Lower lobe of right lung (tissue), 2 donors: ENCODE measurements around the gene OR2AK2. TPM values are rescaled to one million over a fixed set of nuclear protein-coding genes. Genes with fewer than 3 reads are reported as not detected.

Experiments used
- ATAC-seq, 2 donors: fragments of 200-7000 bp; cut with Tn5 transposase; one replicate each; pipeline ENCODE4 v1.9.1; 2020 to 2022; ENCODE audit warnings: mild to moderate bottlenecking in 2 of 2, moderate library complexity in 2 of 2
- DNase-seq: peaks from one replicate; pipeline ENCODE4 v3.0.0-alpha.2; 2020
- H3K27ac ChIP-seq: fragments of 200-600 bp; one replicate; pipeline ENCODE4 v1.8.0; 2022
- H3K27me3 ChIP-seq: fragments of 200-600 bp; one replicate; pipeline ENCODE4 v1.8.0; 2022; ENCODE audit warnings: low read depth
- H3K36me3 ChIP-seq: fragments of 200-600 bp; one replicate; pipeline ENCODE4 v1.8.0; 2022; ENCODE audit warnings: mild to moderate bottlenecking
- H3K4me1 ChIP-seq: fragments of 200-600 bp; one replicate; pipeline ENCODE4 v1.8.0; 2022
- H3K4me3 ChIP-seq: fragments of 200-600 bp; one replicate; pipeline ENCODE4 v1.8.0; 2022; ENCODE audit warnings: mild to moderate bottlenecking
- H3K9me3 ChIP-seq: fragments of 200-600 bp; one replicate; pipeline ENCODE4 v1.8.0; 2022
- intact Hi-C: fragments of 100-400 bp; cut with DNase I; formaldehyde crosslinking; loops from one replicate; pipeline ENCODE4 v1.11.0; 2022
- total RNA-seq: library from RNA; stranded (reverse); fragmentation: NEBNext Ultra II Directional; extraction: Animal tissue kit (Norgen Biotek cat#: 25700); gene quantifications from one replicate; pipeline ENCODE4 v1.2.1, GENCODE V29; 2021
- TF ChIP-seq, protein P1 (sequence below): fragments of 200-600 bp; IDR thresholded peaks from one replicate; pipeline ENCODE4 v1.8.0; 2022; ENCODE audit warnings: antibody characterized with exemption, mild to moderate bottlenecking
- donor health status: DM: no; HTN: yes; CAD: no; lungs with severe emphysema.

Gene OR2AK2
- total RNA-seq, 1 donor from 2014 or later: not detected

DNA sequence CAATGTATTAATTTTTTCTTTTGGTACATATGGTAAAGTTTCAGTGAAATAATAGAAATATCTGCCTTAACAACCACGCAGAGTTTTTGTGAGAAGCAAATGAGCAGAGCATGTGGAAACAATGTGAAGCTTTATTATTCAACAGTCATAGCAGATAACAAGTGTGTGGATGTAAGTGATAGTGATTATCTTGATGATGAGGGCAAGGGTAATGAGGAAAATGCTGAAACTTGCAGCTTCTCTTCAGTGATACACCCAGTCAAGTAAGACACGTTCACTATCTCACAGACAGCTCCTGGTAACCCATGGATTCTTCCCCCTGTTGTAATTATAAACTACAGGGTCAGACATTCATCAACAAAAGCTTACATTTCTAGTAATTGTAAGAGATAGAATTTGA, 33.8 kb downstream of the OR2AK2 start:
- Histone ChIP-seq H3K27ac (no peak overlapping the region), H3K9me3 (no peaks in the 10 kb centered on the region), H3K4me3 (no peak overlapping the region), H3K27me3 (no peaks in the 10 kb centered on the region), H3K4me1 (no peaks in the 10 kb centered on the region), H3K36me3 (no peaks in the 10 kb centered on the region)
- no peak for ATAC-seq
- TF ChIP-seq, protein P1, sequence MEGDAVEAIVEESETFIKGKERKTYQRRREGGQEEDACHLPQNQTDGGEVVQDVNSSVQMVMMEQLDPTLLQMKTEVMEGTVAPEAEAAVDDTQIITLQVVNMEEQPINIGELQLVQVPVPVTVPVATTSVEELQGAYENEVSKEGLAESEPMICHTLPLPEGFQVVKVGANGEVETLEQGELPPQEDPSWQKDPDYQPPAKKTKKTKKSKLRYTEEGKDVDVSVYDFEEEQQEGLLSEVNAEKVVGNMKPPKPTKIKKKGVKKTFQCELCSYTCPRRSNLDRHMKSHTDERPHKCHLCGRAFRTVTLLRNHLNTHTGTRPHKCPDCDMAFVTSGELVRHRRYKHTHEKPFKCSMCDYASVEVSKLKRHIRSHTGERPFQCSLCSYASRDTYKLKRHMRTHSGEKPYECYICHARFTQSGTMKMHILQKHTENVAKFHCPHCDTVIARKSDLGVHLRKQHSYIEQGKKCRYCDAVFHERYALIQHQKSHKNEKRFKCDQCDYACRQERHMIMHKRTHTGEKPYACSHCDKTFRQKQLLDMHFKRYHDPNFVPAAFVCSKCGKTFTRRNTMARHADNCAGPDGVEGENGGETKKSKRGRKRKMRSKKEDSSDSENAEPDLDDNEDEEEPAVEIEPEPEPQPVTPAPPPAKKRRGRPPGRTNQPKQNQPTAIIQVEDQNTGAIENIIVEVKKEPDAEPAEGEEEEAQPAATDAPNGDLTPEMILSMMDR: no peak
- intact Hi-C loops: no loop called here
- no peak for DNase-seq

DNA sequence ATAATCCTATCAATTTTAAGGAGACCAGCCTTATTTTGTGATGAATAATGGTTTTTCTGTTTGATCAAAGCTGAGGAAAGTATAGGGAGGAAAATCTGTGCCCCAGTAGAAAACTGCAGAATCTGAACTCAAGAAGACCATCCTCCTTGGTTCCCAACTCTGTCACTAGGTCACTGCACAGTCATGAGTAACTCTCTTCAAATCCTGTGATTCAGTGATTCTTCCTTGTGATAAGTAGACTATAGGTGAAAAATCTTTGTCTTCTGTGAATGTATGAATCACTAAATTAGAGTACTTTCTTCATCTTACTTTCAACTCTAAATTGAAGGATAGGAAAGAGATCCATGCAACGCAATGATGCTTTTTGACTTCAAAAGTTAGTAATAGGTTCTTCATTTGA, 35.1 kb downstream of the OR2AK2 start:
- TF ChIP-seq, protein P1: no peak
- intact Hi-C loops: no loop called here
- Histone ChIP-seq H3K9me3 (no peaks in the 10 kb centered on the region), H3K4me1 (no peaks in the 10 kb centered on the region), H3K36me3 (no peaks in the 10 kb centered on the region), H3K27ac (no peak overlapping the region), H3K27me3 (no peaks in the 10 kb centered on the region), H3K4me3 (no peak overlapping the region)
- DNase-seq (no peak), ATAC-seq (no peak)

DNA sequence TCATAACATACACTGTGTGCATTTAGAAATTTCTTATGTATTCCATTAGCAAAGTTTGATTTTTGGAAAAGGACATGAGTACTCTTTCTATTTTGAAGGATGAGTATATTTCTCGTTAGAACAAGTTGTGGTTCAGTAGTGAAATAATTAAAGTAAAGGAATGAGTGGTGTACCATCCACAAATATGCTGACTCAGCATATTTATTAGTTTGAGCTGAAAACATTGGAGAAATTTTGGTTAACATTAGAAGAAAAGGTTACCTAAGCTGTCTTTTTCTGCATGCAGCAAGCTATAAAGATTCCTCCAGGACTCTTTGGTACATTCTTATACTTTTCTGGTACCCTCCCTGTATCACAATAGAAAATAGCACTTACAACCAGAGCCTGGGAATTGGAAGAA, 42.7 kb downstream of the OR2AK2 start:
- no peaks in the 10 kb centered on the region for H3K36me3 ChIP-seq
- no peak for DNase-seq
- ATAC-seq: no peak
- intact Hi-C loops: no loop called here
- H3K9me3 ChIP-seq: peaks cover 25% of the 10 kb centered on the region
- TF ChIP-seq, protein P1: no peak
- H3K27me3 ChIP-seq: no peaks in the 10 kb centered on the region
- H3K27ac ChIP-seq: no peak overlapping the region
- no peaks in the 10 kb centered on the region for H3K4me1 ChIP-seq
- no peak overlapping the region for H3K4me3 ChIP-seq

DNA sequence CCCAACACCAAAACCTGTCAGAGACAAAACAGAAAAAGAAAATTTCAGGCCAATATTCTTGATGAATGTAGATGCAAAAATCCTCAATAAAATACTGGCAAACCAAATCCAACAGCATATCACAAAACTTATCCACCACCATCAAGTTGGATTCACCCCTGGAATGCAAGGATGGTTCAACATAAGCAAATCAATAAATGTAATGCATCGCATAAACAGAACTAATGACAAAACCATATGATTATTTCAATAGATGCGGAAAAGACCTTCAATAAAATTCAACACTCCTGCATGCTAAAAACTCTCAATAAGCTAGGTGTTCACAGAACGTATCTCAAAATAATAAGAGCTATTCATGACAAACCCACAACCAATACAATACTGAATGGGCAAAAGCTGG, 44.6 kb downstream of the OR2AK2 start:
- TF ChIP-seq, protein P1: no peak
- H3K4me1 ChIP-seq: no peaks in the 10 kb centered on the region
- no peak overlapping the region for H3K27ac ChIP-seq
- peaks cover 25% of the 10 kb centered on the region for H3K9me3 ChIP-seq
- intact Hi-C loops: no loop called here
- H3K4me3 ChIP-seq: no peak overlapping the region
- no peaks in the 10 kb centered on the region for H3K36me3 ChIP-seq
- ATAC-seq: no peak
- no peaks in the 10 kb centered on the region for H3K27me3 ChIP-seq
- no peak for DNase-seq

DNA sequence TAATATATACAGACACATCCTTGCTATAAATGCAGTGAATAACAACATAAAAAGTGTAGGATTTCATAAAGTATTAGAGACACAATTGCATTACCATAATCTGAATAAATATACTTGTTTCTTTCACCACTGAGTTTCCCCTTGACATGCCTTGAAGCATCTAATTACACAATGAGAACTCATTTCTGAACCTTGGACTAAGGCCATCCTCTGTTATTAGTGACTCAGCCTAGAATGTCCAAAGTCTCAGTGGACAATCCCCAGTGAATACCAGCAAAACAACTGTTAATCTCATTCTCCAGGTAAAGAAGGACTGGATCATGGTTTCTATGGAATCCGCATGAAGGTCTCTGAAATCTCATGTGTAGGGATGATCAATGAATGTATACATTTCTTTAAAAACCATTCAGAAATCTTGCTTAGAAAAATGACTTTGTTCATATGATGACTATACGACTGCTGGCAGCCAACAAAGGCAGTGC, 48.2 kb downstream of the OR2AK2 start, which contains the start of gene OR2L5:
OR2L5 (plus strand) TSS at position 432 of the 482 bp plus-strand sequence. CDS start 8,288 bp downstream, outside the sequence.
- ATAC-seq (no peak), DNase-seq (no peak)
- Histone ChIP-seq H3K27ac (no peak within 1 kb of the TSS), H3K4me3 (no peak within 1 kb of the TSS), H3K9me3 (peaks cover 25% of the 10 kb centered on the region), H3K4me1 (no peaks in the 10 kb centered on the region), H3K36me3 (no peaks in the 10 kb centered on the region), H3K27me3 (no peaks in the 10 kb centered on the region)
- intact Hi-C loops: no loop called here
- TF ChIP-seq, protein P1: no peak

DNA sequence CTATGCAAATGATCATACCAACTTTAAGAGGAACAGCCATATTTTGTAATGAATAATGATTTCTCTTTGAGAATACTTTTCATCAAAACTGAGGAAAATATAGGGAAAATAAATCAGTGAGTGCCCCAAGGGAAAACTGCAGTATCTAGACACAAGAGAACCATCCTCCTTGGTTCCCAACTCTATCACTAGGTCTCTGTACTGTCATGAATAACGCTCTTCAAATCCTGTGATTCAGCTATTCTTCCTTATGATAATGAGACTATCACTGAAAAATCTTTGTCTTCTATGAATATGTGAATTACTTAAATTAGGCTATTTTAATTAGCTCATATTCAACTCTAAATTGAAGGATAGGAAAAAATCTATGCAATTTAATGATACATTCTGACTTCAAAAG, 50.8 kb downstream of the OR2AK2 start:
- Histone ChIP-seq H3K4me3 (no peak overlapping the region), H3K27ac (no peak overlapping the region), H3K4me1 (no peaks in the 10 kb centered on the region), H3K27me3 (no peaks in the 10 kb centered on the region), H3K36me3 (no peaks in the 10 kb centered on the region), H3K9me3 (peaks cover 8% of the 10 kb centered on the region)
- no peak for ATAC-seq
- DNase-seq: no peak
- TF ChIP-seq, protein P1: no peak
- intact Hi-C loops: no loop called here
